ENCODE measurements around the gene RCN1. TPM values are rescaled to one million over a fixed set of nuclear protein-coding genes. Genes with fewer than 3 reads are reported as not detected.

Gene RCN1
- polyA plus RNA-seq, 1 donor (not counting 4 experiments of a cell fraction or from before 2014, with no cell fraction given) = 46.2 TPM

DNA sequence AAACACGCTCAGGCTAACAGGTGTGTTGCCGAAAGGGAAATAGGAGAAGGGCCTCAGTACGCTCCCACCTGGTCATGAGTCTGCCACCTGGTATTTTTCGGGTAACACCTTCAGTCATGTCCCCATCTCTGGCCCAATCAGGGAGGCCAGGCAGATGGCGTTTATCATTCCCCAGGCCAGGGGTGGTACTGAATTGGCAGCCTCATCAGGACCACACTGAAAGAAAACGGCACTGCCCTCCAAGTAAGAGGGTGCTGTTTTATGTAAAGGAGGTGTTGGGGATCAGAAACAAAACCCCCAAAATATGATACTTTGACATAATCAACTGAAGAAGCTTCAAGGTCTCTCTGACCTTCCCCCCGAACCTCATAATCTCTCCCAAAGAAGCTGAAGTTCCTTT, 58.9 kb downstream of the RCN1 start:
- Histone ChIP-seq H3K4me1 (ENCODE audit: control insufficient read depth, extremely low read depth, insufficient read depth, low read length) (no peaks in the 10 kb centered on the region), H3K27ac (ENCODE audit: control insufficient read depth, insufficient read depth, low read length) (no peak overlapping the region), H3K4me3 (ENCODE audit: control insufficient read depth in 2 of 3, extremely low read depth in 1 of 3, insufficient read depth in 2 of 3, low read depth in 1 of 3, low read length in 3 of 3) (no peak overlapping the region), H3K36me3 (ENCODE audit: control insufficient read depth in 2 of 2, extremely low read depth in 1 of 2, insufficient read depth in 2 of 2, low read length in 2 of 2) (no peaks in the 10 kb centered on the region), H3K27me3 (ENCODE audit: control insufficient read depth, extremely low read depth, insufficient read depth, low read length) (peaks cover 8% of the 10 kb centered on the region), H3K9ac (ENCODE audit: control insufficient read depth, extremely low read depth, insufficient read depth, low read length) (no peak overlapping the region), H2AFZ (ENCODE audit: control insufficient read depth, low read length) (no peak overlapping the region), H4K20me1 (ENCODE audit: control insufficient read depth, extremely low read depth, insufficient read depth, low read length) (no peaks in the 10 kb centered on the region), H3K9me3 (ENCODE audit: control insufficient read depth, low read depth, low read length) (no peaks in the 10 kb centered on the region), H3K79me2 (ENCODE audit: control insufficient read depth, insufficient read depth, low read length) (no peaks in the 10 kb centered on the region), H3K4me2 (ENCODE audit: control insufficient read depth, extremely low read depth, insufficient read depth, low read depth, low read length) (no peak overlapping the region), H3K9me1 (ENCODE audit: control insufficient read depth, extremely low read depth, insufficient read depth, low read length) (no peaks in the 10 kb centered on the region)
- TF ChIP-seq, protein P1, sequence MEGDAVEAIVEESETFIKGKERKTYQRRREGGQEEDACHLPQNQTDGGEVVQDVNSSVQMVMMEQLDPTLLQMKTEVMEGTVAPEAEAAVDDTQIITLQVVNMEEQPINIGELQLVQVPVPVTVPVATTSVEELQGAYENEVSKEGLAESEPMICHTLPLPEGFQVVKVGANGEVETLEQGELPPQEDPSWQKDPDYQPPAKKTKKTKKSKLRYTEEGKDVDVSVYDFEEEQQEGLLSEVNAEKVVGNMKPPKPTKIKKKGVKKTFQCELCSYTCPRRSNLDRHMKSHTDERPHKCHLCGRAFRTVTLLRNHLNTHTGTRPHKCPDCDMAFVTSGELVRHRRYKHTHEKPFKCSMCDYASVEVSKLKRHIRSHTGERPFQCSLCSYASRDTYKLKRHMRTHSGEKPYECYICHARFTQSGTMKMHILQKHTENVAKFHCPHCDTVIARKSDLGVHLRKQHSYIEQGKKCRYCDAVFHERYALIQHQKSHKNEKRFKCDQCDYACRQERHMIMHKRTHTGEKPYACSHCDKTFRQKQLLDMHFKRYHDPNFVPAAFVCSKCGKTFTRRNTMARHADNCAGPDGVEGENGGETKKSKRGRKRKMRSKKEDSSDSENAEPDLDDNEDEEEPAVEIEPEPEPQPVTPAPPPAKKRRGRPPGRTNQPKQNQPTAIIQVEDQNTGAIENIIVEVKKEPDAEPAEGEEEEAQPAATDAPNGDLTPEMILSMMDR (optimal IDR thresholded peaks at IDR 0.05 in 1 of 3, IDR thresholded peaks at IDR 0.05 in 1 of 3, conservative IDR thresholded peaks at IDR 0.05 in 1 of 3; ENCODE audit: extremely low read depth in 1 of 3, insufficient read depth in 2 of 3, low read length in 3 of 3) = no peak
- TF ChIP-seq EZH2 (IDR thresholded peaks at IDR 0.05; ENCODE audit: low read length) = no peak
- dilution Hi-C loops (cut with MboI; ENCODE audit: extremely low pct_ligation_motif_present, low sequenced_read_pairs) = no loop called here
- no peak for FAIRE-seq
- no peak for DNase-seq (ENCODE audit: low read depth, low spot score)

DNA sequence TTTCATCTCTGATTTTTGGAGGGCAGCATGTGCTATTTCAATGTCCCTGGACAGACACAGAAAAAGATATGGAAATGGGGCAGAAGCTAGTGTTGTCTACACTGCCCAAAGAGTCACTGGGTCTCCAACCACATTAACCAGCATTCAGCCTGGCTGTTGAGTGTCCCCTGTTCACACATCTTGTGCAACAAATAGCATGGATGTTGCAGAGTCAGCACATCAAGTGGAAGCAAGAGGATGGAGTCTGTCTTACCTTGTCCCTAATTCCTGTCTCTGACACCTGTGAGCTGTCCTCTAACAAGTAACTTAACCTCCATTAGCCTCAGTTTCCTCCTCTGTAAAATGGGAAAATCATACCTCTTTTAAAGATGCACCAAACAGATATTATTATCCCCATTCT, 60.2 kb downstream of the RCN1 start:
- Histone ChIP-seq H3K4me3 (ENCODE audit: control insufficient read depth in 2 of 3, extremely low read depth in 1 of 3, insufficient read depth in 2 of 3, low read depth in 1 of 3, low read length in 3 of 3) (no peak overlapping the region), H3K36me3 (ENCODE audit: control insufficient read depth in 2 of 2, extremely low read depth in 1 of 2, insufficient read depth in 2 of 2, low read length in 2 of 2) (no peaks in the 10 kb centered on the region), H3K27me3 (ENCODE audit: control insufficient read depth, extremely low read depth, insufficient read depth, low read length) (peaks cover 8% of the 10 kb centered on the region), H3K4me1 (ENCODE audit: control insufficient read depth, extremely low read depth, insufficient read depth, low read length) (no peaks in the 10 kb centered on the region), H3K9me1 (ENCODE audit: control insufficient read depth, extremely low read depth, insufficient read depth, low read length) (no peaks in the 10 kb centered on the region), H3K9me3 (ENCODE audit: control insufficient read depth, low read depth, low read length) (no peaks in the 10 kb centered on the region), H4K20me1 (ENCODE audit: control insufficient read depth, extremely low read depth, insufficient read depth, low read length) (no peaks in the 10 kb centered on the region), H2AFZ (ENCODE audit: control insufficient read depth, low read length) (no peak overlapping the region), H3K9ac (ENCODE audit: control insufficient read depth, extremely low read depth, insufficient read depth, low read length) (no peak overlapping the region), H3K79me2 (ENCODE audit: control insufficient read depth, insufficient read depth, low read length) (no peaks in the 10 kb centered on the region), H3K27ac (ENCODE audit: control insufficient read depth, insufficient read depth, low read length) (no peak overlapping the region), H3K4me2 (ENCODE audit: control insufficient read depth, extremely low read depth, insufficient read depth, low read depth, low read length) (no peak overlapping the region)
- no peak for FAIRE-seq
- DNase-seq (ENCODE audit: low read depth, low spot score) = no peak
- dilution Hi-C loops (cut with MboI; ENCODE audit: extremely low pct_ligation_motif_present, low sequenced_read_pairs) = no loop called here
- no peak for TF ChIP-seq EZH2 (IDR thresholded peaks at IDR 0.05; ENCODE audit: low read length)
- TF ChIP-seq, protein P1 (optimal IDR thresholded peaks at IDR 0.05 in 1 of 3, IDR thresholded peaks at IDR 0.05 in 1 of 3, conservative IDR thresholded peaks at IDR 0.05 in 1 of 3; ENCODE audit: extremely low read depth in 1 of 3, insufficient read depth in 2 of 3, low read length in 3 of 3) = no peak

Data from keratinocyte (primary cell).